Retinal pigment epithelial cell (primary cell): Measurements from ENCODE around the gene TCEAL4.

ENCODE experiments used
- DNase-seq: peaks from one replicate; pipeline ENCODE4 v3.0.0-alpha.2; 2010; ENCODE audit warnings: low read depth
- H3K4me3 ChIP-seq: 2 replicates; pipeline ENCODE4 v1.5.1; 2011; ENCODE audit warnings: mild to moderate bottlenecking, low read length, control low read depth, moderate library complexity
- TF ChIP-seq, protein P1 (sequence below): conservative IDR thresholded peaks from 2 replicates; pipeline ENCODE4 v1.5.1; 2011; ENCODE audit warnings: low read depth, low read length, control low read depth, inconsistent platforms

TCEAL4 gene

DNA sequence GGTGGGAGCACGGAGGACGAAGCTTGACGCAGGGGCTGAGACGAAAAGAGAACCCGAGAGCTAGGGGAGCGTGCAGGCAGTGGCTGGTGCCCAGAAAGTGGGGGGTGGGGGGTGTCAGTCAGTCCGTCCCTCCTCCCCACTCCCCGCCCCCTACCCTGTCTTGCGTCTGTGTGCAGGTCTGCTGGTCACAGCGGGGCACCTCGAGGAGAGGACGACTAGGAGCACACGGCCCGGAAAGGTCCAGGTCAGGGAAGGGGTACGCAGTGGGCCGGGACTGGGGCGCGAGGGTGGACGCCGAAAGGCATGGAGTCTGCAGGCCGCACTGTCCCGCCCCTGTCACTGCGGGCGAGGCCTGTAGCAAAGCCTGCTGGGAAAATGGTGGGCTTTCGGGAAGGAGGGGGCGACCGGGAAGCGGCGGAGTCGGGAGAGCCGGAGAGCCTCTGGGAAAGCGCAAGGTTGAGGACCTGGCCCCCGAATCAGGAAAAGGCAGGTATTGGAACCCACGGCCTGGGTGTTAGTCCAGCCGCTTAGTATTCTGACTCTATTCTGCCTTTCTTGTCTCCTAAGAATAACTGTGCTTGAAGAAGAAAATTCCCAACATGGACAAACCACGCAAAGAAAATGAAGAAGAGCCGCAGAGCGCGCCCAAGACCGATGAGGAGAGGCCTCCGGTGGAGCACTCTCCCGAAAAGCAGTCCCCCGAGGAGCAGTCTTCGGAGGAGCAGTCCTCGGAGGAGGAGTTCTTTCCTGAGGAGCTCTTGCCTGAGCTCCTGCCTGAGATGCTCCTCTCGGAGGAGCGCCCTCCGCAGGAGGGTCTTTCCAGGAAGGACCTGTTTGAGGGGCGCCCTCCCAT, 44.2 kb downstream of the TCEAL4 start:
- TF ChIP-seq, protein P1, sequence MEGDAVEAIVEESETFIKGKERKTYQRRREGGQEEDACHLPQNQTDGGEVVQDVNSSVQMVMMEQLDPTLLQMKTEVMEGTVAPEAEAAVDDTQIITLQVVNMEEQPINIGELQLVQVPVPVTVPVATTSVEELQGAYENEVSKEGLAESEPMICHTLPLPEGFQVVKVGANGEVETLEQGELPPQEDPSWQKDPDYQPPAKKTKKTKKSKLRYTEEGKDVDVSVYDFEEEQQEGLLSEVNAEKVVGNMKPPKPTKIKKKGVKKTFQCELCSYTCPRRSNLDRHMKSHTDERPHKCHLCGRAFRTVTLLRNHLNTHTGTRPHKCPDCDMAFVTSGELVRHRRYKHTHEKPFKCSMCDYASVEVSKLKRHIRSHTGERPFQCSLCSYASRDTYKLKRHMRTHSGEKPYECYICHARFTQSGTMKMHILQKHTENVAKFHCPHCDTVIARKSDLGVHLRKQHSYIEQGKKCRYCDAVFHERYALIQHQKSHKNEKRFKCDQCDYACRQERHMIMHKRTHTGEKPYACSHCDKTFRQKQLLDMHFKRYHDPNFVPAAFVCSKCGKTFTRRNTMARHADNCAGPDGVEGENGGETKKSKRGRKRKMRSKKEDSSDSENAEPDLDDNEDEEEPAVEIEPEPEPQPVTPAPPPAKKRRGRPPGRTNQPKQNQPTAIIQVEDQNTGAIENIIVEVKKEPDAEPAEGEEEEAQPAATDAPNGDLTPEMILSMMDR = peak; percentile 64
- H3K4me3 ChIP-seq = peak overlapping the region; percentile 74
- DNase-seq = no peak

DNA sequence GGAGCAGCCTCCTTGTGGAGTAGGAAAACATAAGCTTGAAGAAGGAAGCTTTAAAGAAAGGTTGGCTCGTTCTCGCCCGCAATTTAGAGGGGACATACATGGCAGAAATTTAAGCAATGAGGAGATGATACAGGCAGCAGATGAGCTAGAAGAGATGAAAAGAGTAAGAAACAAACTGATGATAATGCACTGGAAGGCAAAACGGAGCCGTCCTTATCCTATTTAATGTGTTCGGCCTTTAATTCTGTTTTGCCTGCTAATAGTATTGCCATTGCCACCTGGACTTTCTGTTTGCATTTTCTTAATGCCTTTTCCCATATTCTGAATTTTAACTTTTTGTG, 44.8 kb downstream of the TCEAL4 start:
- TF ChIP-seq, protein P1 = no peak
- H3K4me3 ChIP-seq = peak overlapping the region; percentile 74
- no peak for DNase-seq

DNA sequence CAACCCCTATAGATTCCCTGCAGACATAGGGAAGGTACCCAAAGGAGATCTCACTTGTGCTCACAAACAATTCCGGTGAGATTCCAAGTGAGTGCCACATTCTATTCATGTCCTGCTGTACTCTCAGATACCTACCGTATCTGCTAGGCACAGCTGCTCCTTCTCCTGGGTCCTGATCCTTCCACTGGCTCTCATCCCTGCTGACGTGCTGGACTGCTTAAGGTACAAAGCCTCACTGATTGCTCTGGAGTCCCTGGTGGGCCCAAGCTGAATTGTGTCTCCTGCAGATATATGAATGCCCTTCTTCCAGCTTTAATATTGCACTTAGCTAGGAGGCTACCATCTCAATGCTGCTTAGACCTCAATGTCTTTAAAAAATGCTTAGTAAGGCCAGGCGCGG, 45.8 kb downstream of the TCEAL4 start:
- H3K4me3 ChIP-seq = no peak overlapping the region
- TF ChIP-seq, protein P1 = no peak
- no peak for DNase-seq

- no peak overlapping the region for H3K4me3 ChIP-seq
- DNase-seq = no peak
- TF ChIP-seq, protein P1 = no peak
Measured at GRCh38 chrX:103635436-103635835, 50.1 kb downstream of the TCEAL4 start.
